Caco-2 (cell line): Measurements from ENCODE around the gene FOXJ3. TPM values are rescaled to one million over a fixed set of nuclear protein-coding genes. Genes with fewer than 3 reads are reported as not detected.

Experiments
- BruUV-seq: library from RNA; stranded (reverse); fragments of 400-500 nt; replicated peaks from 2 replicates; lab custom pipeline; 2021; lab: Mats Ljungman, UMichigan
- CTCF ChIA-PET: fragments of 300-600 bp; sonication (Branson Sonifier 250); formaldehyde crosslinking; loops from one replicate; lab custom pipeline; 2022; ENCODE audit warnings: antibody characterized with exemption; lab: Charles Lee
- POLR2A ChIA-PET: fragments of 300-600 bp; sonication (Branson Sonifier 250); formaldehyde crosslinking; loops from one replicate; lab custom pipeline; 2022; ENCODE audit warnings: antibody characterized with exemption; lab: Charles Lee
- DNase-seq, 2 experiments: peaks; one replicate each; pipeline versions ENCODE4 v3.0.0 to v3.0.0-alpha.2; 2020 to 2022
- H3K27me3 ChIP-seq: replicated peaks from 2 replicates; pipeline ENCODE4 v1.6.0; 2011; ENCODE audit warnings: low read length; ENCODE audit not compliant: control insufficient read depth, insufficient read depth
- H3K36me3 ChIP-seq: 2 replicates; pipeline ENCODE4 v1.5.1; 2011; ENCODE audit warnings: low read length; ENCODE audit not compliant: control insufficient read depth, insufficient read depth
- H3K4me1 ChIP-seq: fragments of 250-450 bp; sonication (Bioruptor Pico); 2 replicates; pipeline ENCODE4 v1.5.1; 2020; ENCODE audit warnings: mild to moderate bottlenecking
- H3K4me3 ChIP-seq: 2 replicates; pipeline ENCODE4 v1.5.1; 2011; ENCODE audit warnings: low read depth, mild to moderate bottlenecking, control low read depth, low read length
- H3K9me3 ChIP-seq: fragments of 250-450 bp; sonication (Bioruptor Pico); 2 replicates; pipeline ENCODE4 v1.5.1; 2020; ENCODE audit warnings: mild to moderate bottlenecking, moderate library complexity
- H3K27ac Mint-ChIP-seq: one replicate; pipeline ENCODE4 v1.8.0; 2022; ENCODE audit warnings: mixed read lengths; ENCODE audit not compliant: unreplicated experiment
- H3K27me3 Mint-ChIP-seq: one replicate; pipeline ENCODE4 v1.8.0; 2022; ENCODE audit warnings: mixed read lengths; ENCODE audit not compliant: insufficient read depth, unreplicated experiment
- H3K36me3 Mint-ChIP-seq: one replicate; pipeline ENCODE4 v1.8.0; 2022; ENCODE audit warnings: mild to moderate bottlenecking, mixed read lengths; ENCODE audit not compliant: insufficient read depth, unreplicated experiment
- H3K4me1 Mint-ChIP-seq: one replicate; pipeline ENCODE4 v1.8.0; 2022; ENCODE audit warnings: low read depth, mixed read lengths; ENCODE audit not compliant: unreplicated experiment
- H3K4me3 Mint-ChIP-seq: one replicate; pipeline ENCODE4 v1.8.0; 2022; ENCODE audit warnings: mild to moderate bottlenecking, moderate library complexity, mixed read lengths; ENCODE audit not compliant: unreplicated experiment
- H3K9me3 Mint-ChIP-seq: one replicate; pipeline ENCODE4 v1.8.0; 2022; ENCODE audit warnings: mixed read lengths; ENCODE audit not compliant: unreplicated experiment
- intact Hi-C: fragments of 100-400 bp; cut with micrococcal nuclease; formaldehyde crosslinking; loops from one replicate; pipeline ENCODE4 v1.10.0; 2022; ENCODE audit not compliant: unreplicated experiment
- total RNA-seq: library from RNA; stranded (reverse); gene quantifications from 2 replicates; pipeline ENCODE4 v1.2.3, GENCODE V29; 2022
- TF ChIP-seq, protein P1 (sequence below), 2 experiments: fragments of 200-600 bp in 1 of 2; IDR thresholded peaks; 1 replicate in 1 of 2; 2 replicates in 1 of 2; pipeline versions ENCODE4 v1.5.1 to v1.8.0; 2011 to 2022; ENCODE audit warnings: antibody characterized with exemption in 1 of 2, control low read depth in 1 of 2, inconsistent platforms in 1 of 2, low read depth in 1 of 2, low read length in 1 of 2, mild to moderate bottlenecking in 1 of 2, moderate library complexity in 1 of 2; ENCODE audit not compliant: insufficient read depth in 1 of 2, severe bottlenecking in 1 of 2, unreplicated experiment in 1 of 2

FOXJ3 gene
- total RNA-seq, 1 experiment from 2014 or later = 60.2 TPM

DNA sequence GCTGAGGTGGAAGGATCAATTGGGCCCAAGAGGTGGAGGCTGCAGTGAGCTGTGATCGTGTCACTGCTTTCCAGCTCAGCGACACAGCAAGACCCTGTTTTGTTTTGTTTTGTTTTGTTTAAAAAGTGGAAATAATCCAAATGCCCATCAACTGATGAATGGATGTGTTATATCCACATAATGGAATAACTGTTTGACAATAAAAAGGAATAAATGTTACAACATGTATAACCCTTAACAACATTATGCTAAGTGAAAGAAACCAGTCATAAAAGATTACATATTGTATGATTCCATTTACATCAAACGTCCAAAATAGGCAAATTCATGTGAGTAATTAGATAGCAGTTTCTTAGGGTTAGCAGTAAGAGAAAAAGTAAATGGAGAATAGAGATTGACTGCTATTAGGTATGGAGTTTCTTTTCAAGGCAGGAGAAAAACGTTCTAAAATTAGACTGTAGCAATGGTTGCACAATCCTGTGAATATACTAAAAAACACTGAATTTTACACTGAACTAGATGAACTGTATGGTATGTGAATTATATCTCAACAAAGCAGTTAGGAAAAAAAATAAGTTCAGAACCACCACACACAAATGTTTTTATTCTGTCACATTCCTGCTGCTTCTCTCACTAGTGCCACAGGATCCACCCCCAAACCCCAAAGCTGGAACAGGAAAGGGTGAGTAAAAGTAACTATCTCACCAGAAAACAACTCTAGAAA is 15.7 kb downstream of the FOXJ3 start:
- H3K4me1 ChIP-seq = peaks cover 17% of the 10 kb centered on the region; the same call in 1 of the 2 replicates

DNA sequence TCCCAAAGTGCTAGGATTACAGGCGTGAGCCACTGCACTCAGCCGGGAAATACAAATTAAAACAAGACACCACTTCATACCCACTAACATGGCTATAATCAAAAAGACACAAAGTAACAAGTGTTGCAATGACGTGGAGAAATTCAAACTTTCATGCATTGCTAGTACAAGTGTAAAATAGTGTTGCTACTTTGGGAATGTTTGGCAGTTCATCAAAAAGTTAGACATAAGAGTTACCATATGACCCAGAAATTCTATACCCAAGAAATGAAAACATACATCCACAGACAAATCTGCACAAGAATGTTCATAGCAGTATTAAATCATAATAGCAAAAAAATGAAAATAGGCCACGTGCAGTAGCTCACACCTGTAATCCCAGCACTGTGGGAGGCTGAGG is 16.4 kb downstream of the FOXJ3 start:
- H3K9me3 Mint-ChIP-seq = no peaks in the 10 kb centered on the region
- no peak overlapping the region for H3K4me3 Mint-ChIP-seq
- CTCF ChIA-PET = no interaction called here
- H3K4me3 ChIP-seq = no peak overlapping the region
- no TSS peak for BruUV-seq
- no peaks in the 10 kb centered on the region for H3K27me3 ChIP-seq
- H3K4me1 Mint-ChIP-seq = peaks cover 39% of the 10 kb centered on the region
- no peak for DNase-seq
- POLR2A ChIA-PET = no interaction called here
- H3K36me3 Mint-ChIP-seq = peaks cover 6% of the 10 kb centered on the region
- intact Hi-C loops = loop anchor here (5.0 to 10.0 kb wide), 2 partner anchors 144 kb away; partner anchors contain the start of gene CCDC30
- H3K4me1 ChIP-seq = peaks cover 23% of the 10 kb centered on the region; the same call in 1 of the 2 replicates
- TF ChIP-seq, protein P1, sequence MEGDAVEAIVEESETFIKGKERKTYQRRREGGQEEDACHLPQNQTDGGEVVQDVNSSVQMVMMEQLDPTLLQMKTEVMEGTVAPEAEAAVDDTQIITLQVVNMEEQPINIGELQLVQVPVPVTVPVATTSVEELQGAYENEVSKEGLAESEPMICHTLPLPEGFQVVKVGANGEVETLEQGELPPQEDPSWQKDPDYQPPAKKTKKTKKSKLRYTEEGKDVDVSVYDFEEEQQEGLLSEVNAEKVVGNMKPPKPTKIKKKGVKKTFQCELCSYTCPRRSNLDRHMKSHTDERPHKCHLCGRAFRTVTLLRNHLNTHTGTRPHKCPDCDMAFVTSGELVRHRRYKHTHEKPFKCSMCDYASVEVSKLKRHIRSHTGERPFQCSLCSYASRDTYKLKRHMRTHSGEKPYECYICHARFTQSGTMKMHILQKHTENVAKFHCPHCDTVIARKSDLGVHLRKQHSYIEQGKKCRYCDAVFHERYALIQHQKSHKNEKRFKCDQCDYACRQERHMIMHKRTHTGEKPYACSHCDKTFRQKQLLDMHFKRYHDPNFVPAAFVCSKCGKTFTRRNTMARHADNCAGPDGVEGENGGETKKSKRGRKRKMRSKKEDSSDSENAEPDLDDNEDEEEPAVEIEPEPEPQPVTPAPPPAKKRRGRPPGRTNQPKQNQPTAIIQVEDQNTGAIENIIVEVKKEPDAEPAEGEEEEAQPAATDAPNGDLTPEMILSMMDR (IDR thresholded peaks at IDR 0.05; ENCODE audit: insufficient read depth in 1 of 2, low read depth in 1 of 2, low read length in 1 of 2, severe bottlenecking in 1 of 2, unreplicated experiment in 1 of 2) = no peak
- no peaks in the 10 kb centered on the region for H3K36me3 ChIP-seq
- H3K27ac Mint-ChIP-seq = no peak overlapping the region
- H3K9me3 ChIP-seq = no peaks in the 10 kb centered on the region
- H3K27me3 Mint-ChIP-seq = no peaks in the 10 kb centered on the region

More for the DNA sequence above, 15.7 kb downstream of the FOXJ3 start:
- Mint-ChIP-seq H3K4me1 (peaks cover 33% of the 10 kb centered on the region), H3K27me3 (no peaks in the 10 kb centered on the region), H3K27ac (no peak overlapping the region), H3K9me3 (no peaks in the 10 kb centered on the region), H3K36me3 (peaks cover 6% of the 10 kb centered on the region), H3K4me3 (no peak overlapping the region)
- intact Hi-C loops = loop anchor here (5.0 to 10.0 kb wide), 2 partner anchors 143 to 144 kb away; partner anchors contain the start of gene CCDC30
- POLR2A ChIA-PET = no interaction called here
- Histone ChIP-seq H3K9me3 (no peaks in the 10 kb centered on the region), H3K4me3 (no peak overlapping the region), H3K36me3 (no peaks in the 10 kb centered on the region), H3K27me3 (no peaks in the 10 kb centered on the region)
- BruUV-seq = no TSS peak
- CTCF ChIA-PET = no interaction called here
- TF ChIP-seq, protein P1 (IDR thresholded peaks at IDR 0.05; ENCODE audit: insufficient read depth in 1 of 2, low read depth in 1 of 2, low read length in 1 of 2, severe bottlenecking in 1 of 2, unreplicated experiment in 1 of 2) = no peak
- DNase-seq = no peak

DNA sequence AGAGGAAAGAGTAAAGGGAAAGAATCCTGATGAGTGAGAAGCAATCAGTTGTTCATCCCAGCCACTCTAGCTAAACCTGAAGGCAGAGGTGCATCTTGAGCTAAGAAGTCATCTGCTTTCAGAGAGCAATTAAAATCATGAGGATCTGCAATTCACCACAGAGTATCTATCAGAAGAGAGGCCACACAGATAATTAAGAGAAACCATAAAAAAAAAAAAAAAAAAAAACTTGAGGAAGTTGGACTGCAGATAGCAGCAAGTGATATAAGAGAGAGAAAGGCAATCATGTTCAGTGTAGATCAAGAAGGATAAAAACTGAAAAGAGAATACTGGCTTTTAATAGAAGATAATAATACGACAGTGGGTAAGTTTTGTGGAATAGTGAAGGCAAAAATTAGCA is 17.7 kb downstream of the FOXJ3 start:
- Mint-ChIP-seq H3K27ac (no peak overlapping the region), H3K9me3 (no peaks in the 10 kb centered on the region), H3K4me1 (peaks cover 37% of the 10 kb centered on the region), H3K27me3 (no peaks in the 10 kb centered on the region), H3K4me3 (no peak overlapping the region), H3K36me3 (peaks cover 6% of the 10 kb centered on the region)
- ChIA-PET POLR2A (no interaction called here), CTCF (no interaction called here)
- H3K9me3 ChIP-seq = no peaks in the 10 kb centered on the region
- DNase-seq = no peak
- intact Hi-C loops = loop anchor here (5.0 to 10.0 kb wide), 2 partner anchors 143 to 145 kb away; partner anchors contain the start of gene CCDC30
- BruUV-seq = no TSS peak
- H3K4me1 ChIP-seq = peaks cover 23% of the 10 kb centered on the region; the same call in 1 of the 2 replicates
- H3K4me3 ChIP-seq = no peak overlapping the region
- H3K36me3 ChIP-seq = no peaks in the 10 kb centered on the region
- TF ChIP-seq, protein P1 (IDR thresholded peaks at IDR 0.05; ENCODE audit: insufficient read depth in 1 of 2, low read depth in 1 of 2, low read length in 1 of 2, severe bottlenecking in 1 of 2, unreplicated experiment in 1 of 2) = no peak
- no peaks in the 10 kb centered on the region for H3K27me3 ChIP-seq
